Osteoblast (primary cell): ENCODE measurements around the gene PPP6R3. TPM values are rescaled to one million over a fixed set of nuclear protein-coding genes. Genes with fewer than 3 reads are reported as not detected.

Experiments used
- DNase-seq: peaks from one replicate; pipeline ENCODE4 v3.0.0; 2011; ENCODE audit warnings: low spot score, mixed read lengths; ENCODE audit not compliant: insufficient read length; ENCODE audit errors: missing footprints
- H2AFZ ChIP-seq: 2 replicates; pipeline ENCODE4 v1.6.0; 2011; ENCODE audit warnings: mild to moderate bottlenecking, low read length
- H3K27ac ChIP-seq: 2 replicates; pipeline ENCODE4 v1.5.1; 2011; ENCODE audit warnings: mild to moderate bottlenecking, low read depth, low read length, moderate library complexity
- H3K27me3 ChIP-seq: 2 replicates; pipeline ENCODE4 v1.6.0; 2012; ENCODE audit warnings: mild to moderate bottlenecking, control low read depth, inconsistent platforms, low read length, moderate library complexity; ENCODE audit not compliant: insufficient read depth
- H3K36me3 ChIP-seq: 2 replicates; pipeline ENCODE4 v1.5.1; 2011; ENCODE audit warnings: mild to moderate bottlenecking, low read length, control low read depth, moderate library complexity; ENCODE audit not compliant: insufficient read depth
- H3K4me1 ChIP-seq: 2 replicates; pipeline ENCODE4 v1.5.1; 2011; ENCODE audit warnings: mild to moderate bottlenecking, low read length, control low read depth, moderate library complexity; ENCODE audit not compliant: insufficient read depth
- H3K4me2 ChIP-seq: 2 replicates; pipeline ENCODE4 v1.6.0; 2011; ENCODE audit warnings: mild to moderate bottlenecking, low read length; ENCODE audit not compliant: insufficient read depth
- H3K4me3 ChIP-seq: fragments of 200-600 bp; sonication (generic); 3 replicates; pipeline ENCODE4 v1.5.1; 2012; ENCODE audit warnings: mild to moderate bottlenecking, low read length, inconsistent platforms; ENCODE audit not compliant: insufficient read depth
- H3K79me2 ChIP-seq: 2 replicates; pipeline ENCODE4 v1.6.0; 2012; ENCODE audit warnings: mild to moderate bottlenecking, low read length, control low read depth, inconsistent platforms; ENCODE audit not compliant: insufficient read depth
- H3K9me3 ChIP-seq: 2 replicates; pipeline ENCODE4 v1.5.1; 2011; ENCODE audit warnings: low read depth, low read length, control low read depth
- H4K20me1 ChIP-seq: 2 replicates; pipeline ENCODE4 v1.6.0; 2012; ENCODE audit warnings: mild to moderate bottlenecking, low read length, control low read depth; ENCODE audit not compliant: insufficient read depth
- CTCF ChIP-seq: IDR thresholded peaks from 2 replicates; pipeline ENCODE4 v1.5.1; 2011; ENCODE audit warnings: mild to moderate bottlenecking, low read depth, low read length, moderate library complexity; ENCODE audit errors: extremely low read depth
- total RNA-seq: library from RNA; depleted of rRNA; stranded (reverse); fragments of >200 nt; gene quantifications from 2 replicates; pipeline ENCODE4 v1.2.3, GENCODE V29; 2012

PPP6R3 gene
- total RNA-seq, 1 donor = 131 TPM

GRCh38 chr11:68509066-68509465 lies 48.5 kb downstream of the PPP6R3 start:
- peaks cover 37% of the 10 kb centered on the region for H3K4me1 ChIP-seq
- peak; percentile 47 for DNase-seq
- H3K27ac ChIP-seq = peak overlapping the region; percentile 53
- no peaks in the 10 kb centered on the region for H3K27me3 ChIP-seq
- H3K4me3 ChIP-seq = no peak overlapping the region
- H3K36me3 ChIP-seq = no peaks in the 10 kb centered on the region
- H3K9me3 ChIP-seq = no peaks in the 10 kb centered on the region
- no peak overlapping the region for H2AFZ ChIP-seq
- H3K79me2 ChIP-seq = peaks cover 96% of the 10 kb centered on the region
- H3K4me2 ChIP-seq = peak overlapping the region; percentile 58
- TF ChIP-seq CTCF = no peak
- peaks cover 78% of the 10 kb centered on the region for H4K20me1 ChIP-seq

- H3K4me3 ChIP-seq = no peak overlapping the region
- peaks cover 5% of the 10 kb centered on the region for H3K4me1 ChIP-seq
- no peak for DNase-seq
- no peaks in the 10 kb centered on the region for H3K27me3 ChIP-seq
- no peaks in the 10 kb centered on the region for H3K36me3 ChIP-seq
- H3K9me3 ChIP-seq = no peaks in the 10 kb centered on the region
- H4K20me1 ChIP-seq = peaks cover 47% of the 10 kb centered on the region
- H2AFZ ChIP-seq = no peak overlapping the region
- no peak overlapping the region for H3K27ac ChIP-seq
- TF ChIP-seq CTCF = no peak
- peaks cover 95% of the 10 kb centered on the region for H3K79me2 ChIP-seq
- H3K4me2 ChIP-seq = no peak overlapping the region
Observed at GRCh38 chr11:68513930-68514487, 53.5 kb downstream of the PPP6R3 start.

GRCh38 chr11:68517121-68517741 lies 56.7 kb downstream of the PPP6R3 start:
- Histone ChIP-seq H3K36me3 (peaks cover 21% of the 10 kb centered on the region), H3K9me3 (no peaks in the 10 kb centered on the region), H3K4me1 (no peaks in the 10 kb centered on the region), H3K27ac (no peak overlapping the region), H4K20me1 (peaks cover 29% of the 10 kb centered on the region), H3K27me3 (no peaks in the 10 kb centered on the region), H3K79me2 (peaks cover 93% of the 10 kb centered on the region), H3K4me2 (no peak overlapping the region), H2AFZ (no peak overlapping the region), H3K4me3 (no peak overlapping the region)
- TF ChIP-seq CTCF = no peak
- no peak for DNase-seq

- H3K4me2 ChIP-seq = no peak overlapping the region
- TF ChIP-seq CTCF = no peak
- no peaks in the 10 kb centered on the region for H3K27me3 ChIP-seq
- H4K20me1 ChIP-seq = peaks cover 22% of the 10 kb centered on the region
- H3K36me3 ChIP-seq = peaks cover 30% of the 10 kb centered on the region
- H2AFZ ChIP-seq = no peak overlapping the region
- H3K9me3 ChIP-seq = no peaks in the 10 kb centered on the region
- no peak overlapping the region for H3K27ac ChIP-seq
- no peaks in the 10 kb centered on the region for H3K4me1 ChIP-seq
- no peak for DNase-seq
- H3K79me2 ChIP-seq = peaks cover 93% of the 10 kb centered on the region
- no peak overlapping the region for H3K4me3 ChIP-seq
Observed at GRCh38 chr11:68518191-68518590, 57.6 kb downstream of the PPP6R3 start.
